HG02885 (cell line): ENCODE results near the gene RPS25.
"Not testable (repeated sequence)": the region's sequence is repeated elsewhere in the genome, so short reads cannot be mapped to it uniquely, and the experiment has no call there.

Experiments
- ATAC-seq: cut with Tn5 transposase; IDR thresholded peaks from one replicate; pipeline ENCODE4 v1.9.1; 2021; ENCODE audit warnings: mild to moderate bottlenecking; ENCODE audit not compliant: unreplicated experiment, poor library complexity

Gene RPS25

DNA sequence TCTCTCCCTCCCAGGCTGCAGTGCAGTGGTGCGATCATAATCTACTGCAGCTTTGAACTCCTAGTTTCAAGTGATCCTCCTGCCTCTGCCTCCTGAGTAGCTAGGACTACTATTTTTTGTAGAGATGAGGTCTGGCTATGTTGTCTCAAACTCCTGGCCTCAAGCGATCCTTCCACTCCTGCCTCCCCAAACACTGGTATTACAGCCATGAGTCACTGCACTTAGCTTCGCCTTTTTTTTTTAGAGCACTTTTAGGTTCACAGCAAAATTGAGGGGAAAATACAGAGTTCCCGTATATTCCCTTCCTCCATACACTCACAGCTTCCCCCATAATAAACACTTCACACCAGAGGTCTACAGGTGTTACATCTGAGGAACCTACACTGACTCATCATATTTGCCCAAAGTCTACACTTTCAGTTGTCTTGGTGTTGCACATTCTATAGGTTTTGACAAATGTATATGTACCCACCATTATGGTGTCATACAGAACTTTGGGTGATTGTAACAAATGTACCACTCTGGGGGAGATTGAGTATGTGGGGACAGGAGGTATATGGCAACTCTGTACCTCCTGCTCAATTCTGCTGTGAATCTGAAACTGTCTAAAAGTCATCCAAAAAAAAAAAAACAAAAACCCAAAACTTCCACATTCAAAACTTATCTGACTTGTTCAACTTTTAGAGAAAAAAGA is 23.8 kb upstream of the RPS25 start:
- ATAC-seq: no peak

DNA sequence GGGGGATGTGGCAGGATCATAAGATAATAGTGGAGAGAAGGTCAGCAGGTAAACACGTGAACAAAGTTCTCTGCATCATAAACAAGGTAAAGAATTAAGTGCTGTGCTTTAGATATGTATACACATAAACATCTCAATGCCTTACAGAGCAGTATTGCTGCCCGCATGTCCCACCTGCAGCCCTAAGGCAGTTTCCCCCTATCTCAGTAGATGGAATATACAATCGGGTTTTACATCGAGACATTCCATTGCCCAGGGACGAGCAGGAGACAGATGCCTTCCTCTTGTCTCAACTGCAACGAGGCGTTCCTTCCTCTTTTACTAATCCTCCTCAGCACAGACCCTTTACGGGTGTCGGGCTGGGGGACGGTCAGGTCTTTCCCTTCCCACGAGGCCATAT is 21.3 kb upstream of the RPS25 start:
- not testable (repeated sequence) for ATAC-seq

GRCh38 chr11:119038884-119039283 is 20.7 kb upstream of the RPS25 start:
- no peak for ATAC-seq

- ATAC-seq: no peak
These were observed 16.7 kb upstream of the RPS25 start for GRCh38 chr11:119034813-119035212.

DNA sequence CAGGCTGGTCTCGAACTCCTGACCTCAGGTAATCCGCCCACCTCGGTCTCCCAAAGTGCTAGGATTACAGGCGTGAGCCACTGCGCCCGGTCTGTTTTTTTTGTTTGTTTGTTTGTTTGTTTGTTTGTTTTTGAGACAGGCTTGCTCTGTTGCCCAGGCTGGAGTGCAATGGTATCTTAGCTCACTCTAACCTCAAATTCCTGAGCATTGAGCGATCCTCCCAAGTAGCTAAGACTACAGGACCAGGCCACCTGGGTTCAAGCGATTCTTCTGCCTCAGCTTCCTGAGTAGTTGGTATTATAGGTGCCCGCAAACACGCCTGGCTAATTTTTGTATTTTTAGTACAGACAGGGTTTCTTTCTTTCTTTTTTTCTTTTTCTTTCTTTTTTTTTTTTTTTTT is 15.3 kb upstream of the RPS25 start:
- not testable (repeated sequence) for ATAC-seq

GRCh38 chr11:119031912-119032280 is 13.8 kb upstream of the RPS25 start:
- no peak for ATAC-seq

DNA sequence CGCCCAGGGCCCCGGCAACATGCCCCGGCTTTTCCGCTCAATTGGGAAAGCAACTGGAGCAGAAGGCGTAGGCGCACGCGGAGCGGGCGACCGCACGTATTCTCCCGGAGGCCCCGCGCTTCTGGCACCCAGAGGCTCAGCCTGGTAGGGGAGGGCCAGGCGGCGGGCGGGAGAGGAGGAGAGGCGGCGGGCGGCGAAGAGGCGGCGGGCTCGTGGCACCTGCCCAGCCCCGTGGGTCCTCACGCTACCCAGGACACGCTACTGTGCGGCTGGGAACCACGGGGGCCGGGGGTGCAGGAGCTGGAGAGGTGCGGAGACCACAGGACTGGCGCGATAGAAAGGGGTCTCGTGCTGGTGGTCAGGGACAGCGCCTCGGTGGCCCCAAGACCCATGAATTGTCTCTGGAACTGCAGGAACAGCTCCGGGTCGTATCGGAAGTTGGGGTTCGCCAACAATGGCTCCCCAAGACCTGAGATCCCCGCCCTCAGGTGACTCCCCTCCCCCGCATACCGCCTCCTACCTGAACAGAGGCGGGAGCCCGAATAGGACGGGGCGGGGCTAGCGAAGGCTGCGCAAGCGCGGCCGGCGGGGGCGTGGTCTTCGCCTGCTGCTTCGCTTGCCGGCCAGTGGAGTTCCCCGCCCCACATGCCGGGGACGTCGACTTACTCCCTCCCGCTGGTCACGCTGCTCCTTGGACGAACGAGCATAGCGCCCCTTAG is 12.3 kb upstream of the RPS25 start, which contains the start of gene SLC37A4:
TSS of gene SLC37A4 (minus strand) at position 549 of the 719 bp plus-strand sequence.
- ATAC-seq: peak; percentile 91

DNA sequence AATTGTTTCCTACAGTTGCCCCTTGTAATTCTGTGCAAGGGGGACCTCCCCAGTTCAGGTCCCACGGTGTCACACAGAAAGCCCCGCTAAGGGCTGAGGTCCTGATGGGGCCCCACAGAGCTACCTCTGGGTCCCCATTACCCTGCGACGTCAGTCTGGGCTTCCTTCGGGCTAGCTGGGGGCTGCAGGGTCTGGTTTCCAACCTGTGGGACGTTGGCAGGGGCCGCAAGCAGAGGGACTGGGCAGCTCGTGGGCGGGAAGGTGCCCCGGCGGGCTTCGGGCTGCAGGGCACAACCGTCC is 11.8 kb upstream of the RPS25 start:
- peak; percentile 20 for ATAC-seq

- peak; percentile 1 for ATAC-seq
These were observed 11.3 kb upstream of the RPS25 start for GRCh38 chr11:119029340-119030028.

DNA sequence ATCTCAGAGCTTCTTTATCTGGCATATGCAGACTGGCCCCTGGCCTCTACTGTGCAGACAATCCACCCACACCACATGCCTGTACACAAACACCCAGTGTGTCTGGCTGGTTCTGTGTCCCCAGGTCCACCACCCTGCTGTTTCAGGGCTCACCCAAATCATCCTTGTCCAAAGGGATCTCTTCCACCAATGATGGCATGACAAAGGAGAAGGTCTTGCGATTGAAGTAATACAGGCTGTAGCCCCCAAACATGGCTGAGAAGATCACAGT is 10.9 kb upstream of the RPS25 start:
- ATAC-seq: no peak

DNA sequence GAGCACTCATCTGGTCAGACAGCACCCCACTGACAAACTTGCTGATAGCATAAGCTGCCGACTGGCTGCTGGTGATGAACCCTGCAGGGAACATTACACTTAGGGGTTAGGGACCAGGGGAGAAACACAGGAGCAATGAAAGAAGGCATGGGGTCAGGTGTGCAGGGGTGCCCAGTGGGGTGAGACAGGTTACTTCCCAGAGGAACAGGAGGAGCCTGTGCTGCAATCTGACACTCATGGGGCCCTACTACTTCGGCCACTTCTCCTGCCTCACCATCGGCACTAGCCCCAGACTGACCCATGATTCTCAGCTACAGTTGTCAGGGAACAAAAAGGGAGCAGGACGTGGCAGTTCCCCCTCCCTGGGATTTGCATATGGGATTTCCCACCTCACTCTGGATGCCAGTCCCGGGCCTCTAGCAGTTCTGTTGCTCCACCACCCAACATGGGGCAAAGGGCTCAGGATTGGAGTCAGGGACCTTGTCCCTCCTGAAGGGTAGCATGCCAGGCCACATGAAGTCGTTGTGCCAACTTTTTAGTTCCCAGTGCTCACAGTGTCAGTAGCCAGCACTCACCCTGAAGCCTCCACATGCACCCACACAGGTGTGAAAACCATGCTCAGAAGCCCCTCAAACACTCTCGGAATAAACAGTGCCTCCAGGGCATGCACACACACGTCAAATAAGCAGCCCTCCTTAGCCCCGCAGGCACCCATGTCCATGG is 10.4 kb upstream of the RPS25 start:
- no peak for ATAC-seq

DNA sequence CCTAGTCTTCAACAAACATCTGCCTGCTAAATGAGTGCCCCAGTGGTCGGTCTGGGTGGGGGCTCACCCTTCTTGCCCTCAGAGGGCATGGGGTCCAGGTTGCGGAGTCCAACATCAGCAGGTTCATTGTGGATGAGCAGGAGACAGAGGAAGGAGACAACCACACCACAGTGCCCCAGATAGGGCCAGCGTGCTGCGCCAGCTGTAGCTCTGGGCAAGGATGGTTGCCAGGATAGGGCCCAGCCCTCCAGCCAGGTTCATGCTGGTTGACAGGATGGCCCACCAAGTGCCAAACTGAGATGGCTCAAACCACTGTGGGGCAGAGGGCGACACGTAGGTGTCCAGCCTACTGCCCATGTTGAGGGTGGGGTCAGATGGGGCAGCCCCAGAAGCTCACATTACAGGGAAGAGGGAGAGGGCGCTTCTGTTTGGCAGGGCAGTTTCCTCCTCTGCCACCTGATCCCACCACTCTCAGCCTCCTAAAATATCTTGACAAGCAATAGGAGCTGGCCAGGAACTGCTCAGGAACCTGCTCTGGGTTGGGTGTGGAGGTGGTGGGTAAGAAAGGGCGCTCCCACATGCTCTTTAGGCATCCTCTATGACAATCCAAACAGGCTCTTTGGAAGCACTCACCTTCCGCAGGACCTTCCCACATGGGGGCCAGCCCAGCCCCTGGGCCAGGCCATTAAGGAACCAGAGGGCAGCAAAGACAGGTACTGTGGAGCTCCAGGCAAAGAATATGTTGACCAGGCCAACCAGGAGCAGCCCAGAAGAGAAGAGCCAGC is 9.6 kb upstream of the RPS25 start:
- ATAC-seq: no peak

- ATAC-seq: no peak
These were observed 8.8 kb upstream of the RPS25 start for GRCh38 chr11:119026970-119027369.

DNA sequence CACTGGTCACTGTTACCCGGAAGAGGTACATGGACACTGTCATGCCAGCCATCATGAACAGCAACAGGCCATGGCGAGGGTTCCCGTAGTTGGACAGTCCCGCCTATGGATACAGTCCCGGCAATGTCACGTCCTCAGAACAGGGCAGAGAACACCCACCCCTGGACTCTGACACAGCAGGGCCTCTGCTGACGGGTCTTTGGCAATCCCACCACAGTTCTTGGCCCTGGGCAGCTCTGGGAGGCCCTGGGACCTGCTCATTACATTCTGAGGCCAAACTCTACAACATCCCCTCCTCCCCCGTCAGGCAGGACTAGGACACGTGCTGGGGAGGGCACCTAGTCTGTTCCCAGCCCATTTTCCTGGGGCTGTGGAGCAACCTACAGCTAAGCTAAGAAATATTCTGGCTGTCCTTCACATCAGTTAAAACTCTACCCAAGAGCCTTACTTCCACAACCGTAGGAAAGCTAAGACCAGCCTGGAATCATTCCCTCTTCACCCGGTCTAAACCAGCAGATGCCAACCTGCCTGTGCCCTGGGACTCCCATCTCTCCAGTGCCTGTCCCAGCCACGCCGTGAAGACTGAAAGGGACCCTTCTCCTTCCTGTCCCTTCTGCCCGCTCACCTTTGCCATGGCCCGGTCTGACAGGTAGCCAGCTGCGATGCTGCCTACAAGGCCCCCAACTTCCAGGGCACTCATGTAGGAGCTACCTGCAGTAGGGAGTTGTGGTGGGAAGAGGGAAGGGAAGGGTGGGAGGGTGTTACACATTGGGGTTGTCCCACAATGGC is 8.0 kb upstream of the RPS25 start:
- no peak for ATAC-seq

DNA sequence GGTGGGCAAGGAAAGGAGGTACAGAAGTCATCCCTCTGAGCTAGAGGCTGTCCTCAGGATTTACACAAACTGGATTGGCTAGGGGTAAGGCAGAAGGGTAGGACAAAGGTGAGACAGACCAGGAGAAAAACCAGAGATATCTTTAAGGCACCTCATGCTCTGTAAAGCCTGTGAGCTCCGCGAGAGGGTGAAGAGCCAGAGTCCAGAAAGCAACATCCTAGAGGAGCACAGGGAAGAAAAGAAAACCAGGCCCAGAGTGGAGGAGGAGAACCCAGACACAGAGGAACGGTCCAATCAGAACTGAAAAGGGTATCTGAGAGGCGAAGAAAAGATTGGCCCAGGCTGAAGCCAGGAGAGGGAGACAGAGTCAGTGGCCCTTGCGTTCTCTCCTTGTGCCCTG is 7.4 kb upstream of the RPS25 start:
- no peak for ATAC-seq

DNA sequence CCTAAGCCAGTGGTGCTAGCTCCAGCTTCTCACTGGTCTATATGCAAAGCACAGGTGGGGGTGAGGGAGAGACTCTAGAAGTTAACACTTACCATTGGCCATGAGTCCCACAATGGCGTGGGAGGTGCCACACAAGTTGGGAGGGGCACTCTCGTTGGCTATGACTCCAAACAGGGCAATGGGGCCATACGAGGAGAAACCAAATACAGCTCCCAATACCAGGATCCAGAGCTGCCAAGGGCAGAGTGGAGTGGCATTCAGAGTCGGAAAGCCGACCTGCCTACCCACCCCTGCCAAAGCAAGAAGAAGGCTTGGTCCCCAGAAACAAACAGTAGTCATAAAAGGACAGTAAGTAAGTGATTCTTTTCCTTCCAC is 6.9 kb upstream of the RPS25 start:
- no peak for ATAC-seq

DNA sequence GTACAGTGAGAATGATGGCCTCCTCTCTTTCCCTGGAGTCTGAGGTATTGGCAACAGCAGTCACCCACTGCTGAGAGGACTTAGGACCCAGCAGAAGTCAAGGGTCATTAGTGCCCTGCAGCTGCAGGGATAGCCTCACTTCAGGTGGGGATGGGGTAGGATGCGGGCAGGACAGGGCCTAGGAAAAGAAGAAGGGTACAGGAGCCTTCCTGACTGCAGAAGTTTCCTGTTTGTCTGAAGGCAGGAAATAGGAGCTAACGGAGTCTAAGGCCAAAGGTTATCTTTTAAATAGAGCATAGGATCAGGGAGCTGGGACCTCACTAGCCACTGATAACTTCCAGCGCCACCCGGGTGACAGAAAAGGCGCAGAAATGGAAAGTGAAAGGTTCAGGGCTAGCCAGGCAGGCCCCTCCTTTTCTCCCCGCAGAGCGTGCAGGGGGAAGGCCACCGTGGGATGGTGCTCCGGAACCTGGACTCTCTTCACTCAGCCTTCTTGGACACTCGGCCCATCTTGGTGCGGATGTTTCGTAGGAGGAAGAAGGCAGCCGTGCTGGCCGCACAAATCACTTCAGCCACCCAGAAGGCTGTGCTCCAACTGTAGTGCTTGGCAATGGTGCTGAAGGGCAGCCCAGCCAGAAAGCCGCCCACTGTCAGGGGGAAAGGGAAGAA is 6.4 kb upstream of the RPS25 start:
- no peak for ATAC-seq

DNA sequence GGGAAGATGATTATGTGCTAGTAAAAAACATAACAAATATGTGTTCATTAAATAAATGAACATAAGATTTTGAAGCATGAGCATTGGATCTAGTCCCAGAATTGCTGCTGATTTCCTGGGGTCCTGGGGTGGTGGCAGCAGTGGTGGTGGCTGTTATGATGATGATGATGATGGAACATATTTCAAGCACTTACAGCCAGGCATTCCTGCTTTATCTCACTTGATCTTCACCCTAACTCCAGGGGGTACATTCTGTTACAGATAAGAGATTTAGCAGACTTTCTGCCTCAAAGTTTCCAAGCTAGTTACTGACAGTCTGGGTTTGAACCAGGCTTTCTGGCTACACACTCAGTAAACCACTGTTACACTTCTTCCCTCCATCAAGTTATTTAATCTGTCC is 5.6 kb upstream of the RPS25 start:
- no peak for ATAC-seq

DNA sequence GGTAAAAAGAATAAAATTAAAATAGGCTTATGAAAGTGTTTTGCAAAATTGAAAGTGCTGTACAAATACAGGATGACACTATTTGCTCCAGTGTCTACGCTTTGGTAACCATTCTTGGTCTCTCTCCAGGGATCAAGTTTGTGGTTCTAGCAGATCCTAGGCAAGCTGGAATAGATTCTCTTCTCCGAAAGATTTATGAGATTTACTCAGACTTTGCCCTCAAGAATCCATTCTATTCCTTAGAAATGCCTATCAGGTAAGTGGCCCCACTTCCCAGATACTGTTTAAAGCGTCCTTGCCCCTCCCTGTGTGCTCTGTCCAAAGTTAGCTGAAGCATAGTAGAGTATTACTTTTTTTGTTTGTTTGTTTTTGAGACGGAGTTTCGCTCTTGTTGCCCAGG is 3.5 kb upstream of the RPS25 start:
- ATAC-seq: no peak
